Stomach (tissue), 4 donors: Measurements from ENCODE around the gene PIAS1.

ENCODE experiments used
- CTCF ChIP-seq, 7 experiments: fragments of 450-650 bp in 4 of 7; fragments of 200-600 bp in 3 of 7; sonication (generic) in 3 of 7; IDR thresholded peaks; one replicate each; pipeline ENCODE4 v1.5.1; 2016 to 2019; ENCODE audit warnings: antibody characterized with exemption in 7 of 7, control low read depth in 2 of 7, mild to moderate bottlenecking in 1 of 7
- POLR2A ChIP-seq, 4 donors: fragments of 450-650 bp; IDR thresholded peaks; one replicate each; pipeline ENCODE4 v1.6.1; 2016; ENCODE audit warnings: antibody characterized with exemption in 4 of 4, control low read depth in 2 of 4, mild to moderate bottlenecking in 1 of 4, moderate library complexity in 1 of 4
- POLR2AphosphoS5 ChIP-seq, 3 donors: sonication (generic); formaldehyde crosslinking; IDR thresholded peaks; one replicate each; pipeline ENCODE4 v1.6.1; 2016; ENCODE audit warnings: antibody characterized with exemption in 3 of 3

DNA sequence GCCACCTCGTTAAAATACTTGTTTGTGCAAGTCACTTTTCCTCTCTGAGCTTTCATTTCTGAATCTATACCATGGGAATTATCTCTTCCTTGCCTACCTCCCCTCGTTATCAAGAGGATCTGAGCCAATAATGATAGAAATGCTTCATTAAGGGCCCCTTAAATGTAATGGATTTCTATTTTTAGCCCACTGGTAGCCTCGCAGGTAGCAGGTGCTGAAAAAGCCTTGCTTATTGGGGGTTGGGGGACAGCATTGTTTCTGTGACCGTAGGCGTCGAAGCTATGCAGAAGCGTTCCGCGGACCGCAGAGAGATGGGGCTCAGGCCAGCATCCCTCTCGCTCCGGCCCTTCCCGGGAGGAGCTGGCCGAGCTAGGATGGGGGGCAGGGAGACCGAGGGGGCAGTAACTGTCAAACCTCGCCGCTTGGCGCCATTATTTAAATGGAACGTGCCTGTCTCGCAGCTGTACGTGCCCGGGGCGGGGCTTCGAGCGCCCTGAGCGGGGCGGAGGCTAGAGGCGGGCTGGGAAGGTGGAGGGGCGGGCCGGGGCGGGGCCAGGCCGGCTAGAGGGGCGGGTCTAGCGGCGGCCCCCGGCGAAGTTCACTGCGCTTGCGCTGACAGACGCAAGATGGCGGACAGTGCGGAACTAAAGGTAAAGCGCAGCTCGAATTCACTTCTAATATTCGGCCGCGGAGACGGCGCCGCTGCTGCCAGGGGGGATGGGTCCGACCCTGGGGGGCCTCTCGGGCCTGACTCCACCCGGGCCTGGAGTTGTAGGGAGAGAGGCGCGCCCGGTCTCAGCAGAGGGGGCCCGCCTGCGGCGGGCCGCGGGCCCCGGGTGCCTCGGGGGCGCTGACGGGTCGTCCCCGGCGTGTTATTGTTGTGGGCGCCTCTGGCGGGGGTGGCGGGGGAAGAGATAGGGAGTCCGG lies at the start of gene PIAS1:
- no peak for TF ChIP-seq CTCF (IDR thresholded peaks at IDR 0.05)
- peak; percentile 78 to 95 (median 94) for TF ChIP-seq POLR2AphosphoS5 (IDR thresholded peaks at IDR 0.05)
- peak in 1 of 4 donors; percentile 75 for TF ChIP-seq POLR2A (IDR thresholded peaks at IDR 0.05)
